ENCODE data around the gene UAP1L1. TPM values are rescaled to one million over a fixed set of nuclear protein-coding genes. Genes with fewer than 3 reads are reported as not detected.
"Not testable (repeated sequence)": the region's sequence is repeated elsewhere in the genome, so short reads cannot be mapped to it uniquely, and the experiment has no call there.

UAP1L1 gene
- total RNA-seq, 1 experiment from 2014 or later = 12.9 TPM

DNA sequence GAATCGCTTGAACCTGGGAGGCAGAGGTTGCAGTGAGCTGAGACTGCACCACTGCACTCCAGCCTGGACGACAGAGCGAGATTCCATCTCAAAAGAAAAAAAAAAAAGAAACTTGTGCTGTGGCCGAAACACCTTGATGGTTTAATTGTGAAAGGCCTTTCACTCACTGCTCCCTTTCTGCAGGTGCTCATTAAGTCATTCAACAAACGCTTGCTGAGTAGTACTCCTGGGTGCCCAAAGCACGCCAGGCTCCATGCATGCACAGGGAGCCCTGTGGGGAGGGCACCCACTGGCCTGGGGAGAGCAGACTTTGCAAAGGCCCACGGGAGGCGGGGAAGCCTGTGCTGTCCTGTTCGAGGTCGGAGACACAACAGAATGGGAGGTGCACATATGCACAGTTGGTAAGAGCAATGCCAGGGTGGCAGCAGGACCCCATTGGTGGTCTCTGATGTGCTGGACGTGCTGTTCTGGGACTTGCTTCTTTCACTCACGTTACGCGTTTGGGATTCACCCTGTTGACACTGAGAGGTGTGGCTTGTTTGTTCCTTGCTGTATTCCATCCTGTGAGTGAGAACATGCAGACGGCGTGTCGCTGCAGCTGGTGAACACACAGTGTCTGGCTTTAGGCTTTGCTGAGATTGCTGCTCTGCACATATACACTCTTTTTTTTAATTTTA is 20.4 kb upstream of the UAP1L1 start:
- no peak for DNase-seq (ENCODE audit: low read depth)

GRCh38 chr9:137057545-137057944 is 19.8 kb upstream of the UAP1L1 start:
- DNase-seq (ENCODE audit: low read depth) = no peak

- DNase-seq (ENCODE audit: low read depth) = no peak
Measured at GRCh38 chr9:137058521-137059234, 18.6 kb upstream of the UAP1L1 start.

DNA sequence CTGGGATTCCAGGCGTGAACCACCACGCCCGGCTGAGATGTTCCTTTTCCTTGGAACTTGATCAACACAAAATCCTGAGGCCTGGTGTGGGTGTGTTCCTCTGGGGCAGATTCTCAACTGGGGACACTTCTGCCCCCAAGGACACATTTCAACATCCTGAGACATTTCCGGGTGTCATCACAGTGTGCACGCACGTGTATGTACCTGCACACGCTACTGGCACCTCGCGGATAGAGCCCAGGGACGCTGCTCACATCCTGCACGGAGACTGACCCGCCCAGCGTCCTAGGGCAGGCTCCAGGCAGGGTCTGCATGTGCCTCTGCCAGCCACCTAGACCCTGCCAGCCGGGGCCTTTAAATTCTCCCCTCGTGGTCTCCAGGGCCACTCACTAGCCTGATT is 14.9 kb upstream of the UAP1L1 start:
- DNase-seq (ENCODE audit: low read depth) = no peak

- DNase-seq (ENCODE audit: low read depth) = not testable (repeated sequence)
Measured at GRCh38 chr9:137062798-137063197, 14.5 kb upstream of the UAP1L1 start.

DNA sequence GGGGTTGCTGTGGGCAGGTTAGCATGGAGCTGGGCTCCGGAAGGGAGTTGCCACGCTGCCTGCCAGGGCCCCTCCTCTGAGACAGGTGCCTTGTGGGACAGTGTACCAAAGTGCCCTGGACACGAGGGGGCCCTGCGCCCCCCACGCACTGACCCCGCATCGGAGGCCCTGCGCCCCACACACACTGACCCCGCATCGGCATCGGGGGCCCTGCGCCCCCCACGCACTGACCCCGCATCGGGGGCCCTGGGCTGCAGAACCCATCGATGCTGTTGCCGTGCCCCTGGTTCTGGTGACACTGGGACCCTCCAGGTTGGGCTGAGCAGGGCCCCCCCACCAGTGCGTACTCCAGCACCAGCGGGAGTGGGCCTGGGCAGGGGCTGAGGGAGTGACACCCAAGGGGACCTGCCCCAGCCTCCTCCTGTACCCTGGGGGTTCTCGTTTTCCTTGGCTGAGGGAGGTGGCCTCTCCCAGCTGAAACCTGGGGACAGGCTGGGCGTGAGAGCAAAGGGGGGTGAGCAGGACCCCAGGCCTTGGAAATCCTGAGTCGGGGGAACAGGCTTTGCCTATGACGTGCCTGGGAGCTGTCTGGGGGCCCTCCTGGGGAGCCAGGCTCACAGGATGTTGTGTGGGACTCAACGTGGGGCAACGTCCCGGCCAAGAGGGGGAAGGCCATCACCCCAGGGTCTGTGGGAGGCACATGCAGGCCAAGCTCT is 13.8 kb upstream of the UAP1L1 start:
- no peak for DNase-seq (ENCODE audit: low read depth)

DNA sequence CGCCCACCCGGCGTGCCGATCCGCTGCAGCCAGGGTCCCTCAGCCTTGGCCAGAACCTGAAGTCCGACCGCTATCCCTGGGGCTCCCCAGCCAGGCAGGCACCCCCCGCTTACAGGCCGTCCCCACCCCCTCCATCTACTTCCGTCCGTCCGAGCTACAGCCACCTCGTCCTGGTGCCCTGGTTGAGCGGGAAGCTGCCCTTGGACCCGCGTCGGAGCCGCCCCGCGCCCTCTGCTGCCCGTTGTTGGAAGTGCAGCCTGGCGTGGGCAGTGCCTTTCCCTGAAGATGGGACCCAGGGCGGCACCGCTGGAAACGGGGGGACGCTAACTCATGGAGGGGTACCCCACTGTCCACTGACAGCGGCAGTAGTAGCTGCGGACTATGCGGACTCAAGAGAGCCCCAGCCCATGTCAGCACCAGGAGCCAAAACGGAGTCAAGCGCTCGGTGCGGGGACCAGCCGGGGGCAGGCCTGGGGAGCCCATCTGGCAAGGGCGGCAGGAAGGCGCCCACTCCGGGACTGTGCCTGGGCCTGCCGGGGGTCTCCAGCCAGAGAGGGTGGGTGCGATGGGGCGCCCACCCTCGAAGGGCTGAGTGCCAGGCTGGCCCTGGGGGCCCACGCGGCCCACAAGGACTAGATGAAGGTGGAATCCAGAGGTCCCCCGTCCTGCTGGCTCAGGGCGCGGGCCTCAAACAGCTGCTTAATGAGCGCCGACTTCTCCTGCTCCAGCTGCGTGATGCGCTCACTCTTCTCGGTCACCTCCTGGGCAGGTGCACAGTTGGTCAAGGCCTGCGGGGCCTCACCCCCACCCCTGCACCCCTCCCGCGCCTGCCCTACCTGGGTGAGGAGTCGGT is 13.1 kb upstream of the UAP1L1 start:
- DNase-seq (ENCODE audit: low read depth) = peak; percentile 55

- DNase-seq (ENCODE audit: low read depth) = no peak
Measured at GRCh38 chr9:137064880-137065164, 12.5 kb upstream of the UAP1L1 start.

DNA sequence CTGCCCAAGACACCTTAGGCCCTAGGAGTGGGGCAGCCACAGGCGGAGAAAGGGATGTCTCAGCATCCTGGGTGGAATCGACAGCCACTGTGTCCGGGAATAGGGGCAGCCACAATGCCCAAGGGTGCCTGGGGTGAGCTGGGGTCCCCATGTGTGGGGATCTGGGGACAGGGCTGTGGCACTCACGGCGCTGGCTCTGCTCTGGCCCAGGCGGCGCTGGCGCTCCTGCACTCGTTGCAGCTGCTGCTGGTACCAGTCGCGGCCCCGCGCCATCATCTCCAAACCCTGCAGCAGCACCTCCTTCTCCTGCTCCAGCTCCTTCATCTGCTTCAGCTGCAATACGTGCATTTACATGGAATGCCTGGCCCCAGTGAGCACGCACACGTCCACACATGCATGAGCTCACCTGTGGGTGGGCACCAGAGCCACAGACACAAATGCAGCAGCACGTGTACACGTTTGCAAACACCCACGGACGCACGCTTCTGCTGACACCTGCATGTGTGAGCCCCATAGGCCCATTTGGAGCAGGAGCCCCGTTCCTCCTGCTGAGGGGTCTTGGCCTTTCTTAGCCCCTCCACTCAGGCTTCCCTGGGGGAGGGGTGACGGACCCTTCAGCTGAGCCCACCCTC is 11.9 kb upstream of the UAP1L1 start:
- no peak for DNase-seq (ENCODE audit: low read depth)

GRCh38 chr9:137066096-137066861 is 11.0 kb upstream of the UAP1L1 start:
- no peak for DNase-seq (ENCODE audit: low read depth)

- DNase-seq (ENCODE audit: low read depth) = peak; percentile 76
Measured at GRCh38 chr9:137067860-137068538, 9.3 kb upstream of the UAP1L1 start.

GRCh38 chr9:137068539-137069507 is 8.5 kb upstream of the UAP1L1 start:
- no peak for DNase-seq (ENCODE audit: low read depth)

- no peak for DNase-seq (ENCODE audit: low read depth)
Measured at GRCh38 chr9:137069508-137070091, 7.7 kb upstream of the UAP1L1 start.

DNA sequence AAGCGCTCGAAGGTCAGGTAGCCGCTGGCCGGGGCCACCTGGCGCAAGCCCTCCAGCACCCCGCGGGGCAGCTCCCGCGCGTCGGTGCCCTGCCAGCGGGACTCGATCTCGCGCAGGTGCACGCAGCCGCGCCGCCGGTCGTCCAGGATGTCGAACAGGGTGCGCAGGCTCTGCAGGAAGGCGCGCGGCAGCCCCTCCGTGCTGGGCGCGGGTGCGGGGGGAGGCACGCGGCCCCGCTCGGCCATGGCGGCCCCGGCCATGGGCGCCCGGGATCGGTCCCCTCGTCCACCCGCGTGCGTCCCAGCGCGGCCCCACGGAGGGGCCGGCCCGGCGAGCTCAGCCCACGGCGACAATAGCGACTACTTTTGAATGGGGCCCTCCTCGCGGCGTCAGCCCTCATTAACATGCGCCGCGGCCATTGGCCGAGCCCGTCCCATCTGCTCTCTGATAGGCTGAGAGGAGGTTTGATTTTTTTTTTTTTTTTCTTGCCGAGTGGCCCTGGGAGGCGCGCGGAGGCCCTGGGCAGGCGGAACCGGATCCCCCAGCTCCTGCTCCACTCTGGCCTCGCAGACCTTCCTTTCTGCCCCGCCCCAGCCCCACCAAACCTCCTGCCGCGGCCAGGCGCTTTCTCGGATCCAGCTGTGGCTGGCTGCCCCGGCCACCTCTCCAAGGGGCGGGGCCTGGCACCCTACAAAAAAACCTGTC is 7.0 kb upstream of the UAP1L1 start, which contains the start of gene SAPCD2:
Gene SAPCD2 (minus strand): TSS at position 357 of the 705 bp plus-strand sequence. CDS start 97 bp downstream, at position 260.
- DNase-seq (ENCODE audit: low read depth) = peak; percentile 91

DNA sequence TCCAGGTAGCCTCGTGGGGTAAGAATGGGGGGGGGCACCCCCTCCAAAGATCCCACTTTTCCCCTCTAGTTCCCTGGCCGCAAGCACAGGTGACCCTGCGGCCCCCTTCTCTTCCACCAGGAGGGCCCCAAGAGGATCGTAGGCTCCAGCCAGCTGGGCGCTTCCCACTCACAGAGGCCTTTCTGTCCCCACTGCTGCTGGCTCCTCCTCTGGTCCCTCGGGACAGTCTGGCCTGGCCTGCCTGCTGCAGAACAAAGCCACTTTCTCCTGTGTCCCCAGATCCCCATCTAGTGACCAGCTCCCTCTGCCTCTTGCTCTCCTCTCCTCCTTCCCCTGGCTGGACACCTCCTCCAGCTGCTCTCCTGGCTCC is 6.4 kb upstream of the UAP1L1 start:
- peak; percentile 35 for DNase-seq (ENCODE audit: low read depth)

- no peak for DNase-seq (ENCODE audit: low read depth)
Measured at GRCh38 chr9:137071282-137071681, 6.0 kb upstream of the UAP1L1 start.

- DNase-seq (ENCODE audit: low read depth) = no peak
Measured at GRCh38 chr9:137073992-137074399, 3.3 kb upstream of the UAP1L1 start.
